ENCODE measurements around the gene GID8. TPM values are rescaled to one million over a fixed set of nuclear protein-coding genes. Genes with fewer than 3 reads are reported as not detected.
A peak's percentile ranks its signal among the peaks of the same experiment; 100 is the strongest.

GID8 gene
- total and polyA plus RNA-seq, 9 of the 15 experiments (the other 6 are each of a cell fraction or from before 2014, with no cell fraction given), result 7.5 to 31.6 (median 22.2) TPM

- 0 out of 2 replicates have a peak, but pooled peaks have one; percentile 39 for TF ChIP-seq CBFB (CRISPR knock-in tag; IDR thresholded peaks at IDR 0.05)
- TF ChIP-seq LARP7 (IDR thresholded peaks at IDR 0.05), result no peak
- TF ChIP-seq PTTG1 (tag; IDR thresholded peaks at IDR 0.05; ENCODE audit: low read depth), result no peak
- TF ChIP-seq, protein P1, sequence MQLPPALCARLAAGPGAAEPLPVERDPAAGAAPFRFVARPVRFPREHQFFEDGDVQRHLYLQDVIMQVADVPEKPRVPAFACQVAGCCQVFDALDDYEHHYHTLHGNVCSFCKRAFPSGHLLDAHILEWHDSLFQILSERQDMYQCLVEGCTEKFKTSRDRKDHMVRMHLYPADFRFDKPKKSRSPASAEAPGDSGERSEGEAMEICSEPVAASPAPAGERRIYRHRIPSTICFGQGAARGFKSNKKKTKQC (CRISPR knock-in tag; IDR thresholded peaks at IDR 0.05), result no peak
- TF ChIP-seq, protein P2, sequence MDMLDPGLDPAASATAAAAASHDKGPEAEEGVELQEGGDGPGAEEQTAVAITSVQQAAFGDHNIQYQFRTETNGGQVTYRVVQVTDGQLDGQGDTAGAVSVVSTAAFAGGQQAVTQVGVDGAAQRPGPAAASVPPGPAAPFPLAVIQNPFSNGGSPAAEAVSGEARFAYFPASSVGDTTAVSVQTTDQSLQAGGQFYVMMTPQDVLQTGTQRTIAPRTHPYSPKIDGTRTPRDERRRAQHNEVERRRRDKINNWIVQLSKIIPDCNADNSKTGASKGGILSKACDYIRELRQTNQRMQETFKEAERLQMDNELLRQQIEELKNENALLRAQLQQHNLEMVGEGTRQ (CRISPR knock-in tag; IDR thresholded peaks at IDR 0.05), result no peak
- TF ChIP-seq ELF4 (CRISPR knock-in tag; IDR thresholded peaks at IDR 0.05), result no peak
- TF ChIP-seq NFIX (CRISPR knock-in tag; IDR thresholded peaks at IDR 0.05; ENCODE audit: low read depth), result no peak
- TF ChIP-seq ID3 (CRISPR knock-in tag; IDR thresholded peaks at IDR 0.05), result no peak
- no peak for TF ChIP-seq ID3 (tag; IDR thresholded peaks at IDR 0.05)
- no peak for TF ChIP-seq NBN (IDR thresholded peaks at IDR 0.05; ENCODE audit: low read depth)
- TF ChIP-seq ETS1 (conservative IDR thresholded peaks at IDR 0.05; ENCODE audit: control insufficient read depth, low read depth, low read length), result no peak
- TF ChIP-seq, protein P3, sequence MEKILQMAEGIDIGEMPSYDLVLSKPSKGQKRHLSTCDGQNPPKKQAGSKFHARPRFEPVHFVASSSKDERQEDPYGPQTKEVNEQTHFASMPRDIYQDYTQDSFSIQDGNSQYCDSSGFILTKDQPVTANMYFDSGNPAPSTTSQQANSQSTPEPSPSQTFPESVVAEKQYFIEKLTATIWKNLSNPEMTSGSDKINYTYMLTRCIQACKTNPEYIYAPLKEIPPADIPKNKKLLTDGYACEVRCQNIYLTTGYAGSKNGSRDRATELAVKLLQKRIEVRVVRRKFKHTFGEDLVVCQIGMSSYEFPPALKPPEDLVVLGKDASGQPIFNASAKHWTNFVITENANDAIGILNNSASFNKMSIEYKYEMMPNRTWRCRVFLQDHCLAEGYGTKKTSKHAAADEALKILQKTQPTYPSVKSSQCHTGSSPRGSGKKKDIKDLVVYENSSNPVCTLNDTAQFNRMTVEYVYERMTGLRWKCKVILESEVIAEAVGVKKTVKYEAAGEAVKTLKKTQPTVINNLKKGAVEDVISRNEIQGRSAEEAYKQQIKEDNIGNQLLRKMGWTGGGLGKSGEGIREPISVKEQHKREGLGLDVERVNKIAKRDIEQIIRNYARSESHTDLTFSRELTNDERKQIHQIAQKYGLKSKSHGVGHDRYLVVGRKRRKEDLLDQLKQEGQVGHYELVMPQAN (IDR thresholded peaks at IDR 0.05; ENCODE audit: borderline replicate concordance), result no peak
- peak; percentile 33 for TF ChIP-seq PHF20 (IDR thresholded peaks at IDR 0.05; ENCODE audit: partially characterized antibody)
- TF ChIP-seq PPARD (CRISPR knock-in tag; IDR thresholded peaks at IDR 0.05), result no peak
- peak; percentile 31; the same call in 1 of the 2 replicates for TF ChIP-seq EGR1 (conservative IDR thresholded peaks at IDR 0.05)
- TF ChIP-seq PHTF2 (CRISPR knock-in tag; IDR thresholded peaks at IDR 0.05), result no peak
- TF ChIP-seq LEF1 (IDR thresholded peaks at IDR 0.05), result no peak
- TF ChIP-seq IFI16 (CRISPR knock-in tag; IDR thresholded peaks at IDR 0.05), result no peak
- TF ChIP-seq, protein P4, sequence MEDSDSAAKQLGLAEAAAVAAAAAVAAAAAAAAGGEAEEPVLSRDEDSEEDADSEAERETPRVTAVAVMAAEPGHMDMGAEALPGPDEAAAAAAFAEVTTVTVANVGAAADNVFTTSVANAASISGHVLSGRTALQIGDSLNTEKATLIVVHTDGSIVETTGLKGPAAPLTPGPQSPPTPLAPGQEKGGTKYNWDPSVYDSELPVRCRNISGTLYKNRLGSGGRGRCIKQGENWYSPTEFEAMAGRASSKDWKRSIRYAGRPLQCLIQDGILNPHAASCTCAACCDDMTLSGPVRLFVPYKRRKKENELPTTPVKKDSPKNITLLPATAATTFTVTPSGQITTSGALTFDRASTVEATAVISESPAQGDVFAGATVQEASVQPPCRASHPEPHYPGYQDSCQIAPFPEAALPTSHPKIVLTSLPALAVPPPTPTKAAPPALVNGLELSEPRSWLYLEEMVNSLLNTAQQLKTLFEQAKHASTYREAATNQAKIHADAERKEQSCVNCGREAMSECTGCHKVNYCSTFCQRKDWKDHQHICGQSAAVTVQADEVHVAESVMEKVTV (CRISPR knock-in tag; IDR thresholded peaks at IDR 0.05), result peak; percentile 48; the same call in 1 of the 2 replicates
- no peak for TF ChIP-seq ZNF217 (CRISPR knock-in tag; IDR thresholded peaks at IDR 0.05)
- TF ChIP-seq CAMTA2 (CRISPR knock-in tag; conservative IDR thresholded peaks at IDR 0.05), result no peak
- TF ChIP-seq ZNF212 (CRISPR knock-in tag; IDR thresholded peaks at IDR 0.05), result no peak
- TF ChIP-seq ZNF79 (CRISPR knock-in tag; IDR thresholded peaks at IDR 0.05; ENCODE audit: low read depth), result no peak
These were observed 34.2 kb downstream of the GID8 start (continued) for GRCh38 chr20:62971950-62972844.
